ENCODE results near the gene NSMF. TPM values are rescaled to one million over a fixed set of nuclear protein-coding genes. Genes with fewer than 3 reads are reported as not detected.

The NSMF gene
- polyA plus RNA-seq, 4 donors, result 25.4 to 76.9 (median 45.6) TPM

DNA sequence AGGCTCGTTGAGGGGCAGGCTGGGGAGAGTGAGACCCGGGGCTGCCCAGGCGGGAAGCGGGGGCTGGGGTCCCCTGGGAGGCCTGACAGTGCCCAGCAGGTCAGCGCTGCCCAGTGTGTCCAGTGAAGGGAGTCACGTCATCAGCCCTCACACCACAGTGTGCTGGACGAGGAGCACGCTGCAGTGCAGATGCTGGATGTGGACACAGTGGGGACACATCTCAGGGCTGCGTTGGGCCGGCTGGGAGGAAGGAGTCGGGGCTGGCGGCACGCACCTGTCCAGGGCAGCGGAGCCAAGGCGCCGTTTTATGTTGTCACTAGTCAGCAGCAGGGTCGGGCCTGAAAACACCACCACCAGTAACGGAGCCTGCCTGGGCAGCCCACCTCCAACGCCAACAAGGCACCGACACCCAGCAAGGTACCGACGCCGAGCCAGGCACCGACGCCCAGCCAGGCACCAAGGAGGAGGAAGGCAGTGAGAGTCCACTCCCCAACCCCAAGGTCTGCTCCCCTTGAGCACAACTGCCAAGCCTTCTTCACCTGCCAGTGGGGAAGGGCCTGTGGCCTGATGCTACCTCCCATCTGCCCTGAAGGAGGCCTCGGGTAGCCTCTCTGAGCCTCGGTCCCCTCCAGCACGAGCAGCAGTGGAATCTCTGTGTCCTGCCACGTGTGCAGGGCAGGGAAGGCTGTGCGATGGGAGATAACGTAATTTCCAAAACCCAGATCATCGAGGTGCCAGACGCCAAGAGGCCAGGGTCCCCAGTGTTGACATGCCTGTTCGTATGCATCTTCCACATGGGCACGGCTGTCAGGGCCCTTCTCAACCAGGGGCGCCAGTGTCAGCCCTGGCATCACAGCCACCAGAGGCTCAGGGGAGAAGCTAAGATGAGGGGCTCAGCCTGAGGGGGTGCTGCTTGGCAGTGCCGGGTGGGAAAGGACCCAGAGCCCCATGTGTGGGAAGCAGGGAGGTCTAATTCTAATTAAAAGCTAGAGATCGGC, 21.9 kb upstream of the NSMF start:
- Histone ChIP-seq H3K27me3 (ENCODE audit: control insufficient read depth in 3 of 3, insufficient read depth in 3 of 3, low read length in 3 of 3) (no peaks in the 10 kb centered on the region), H3K36me3 (ENCODE audit: control insufficient read depth in 3 of 3, insufficient read depth in 2 of 3, low read depth in 1 of 3, low read length in 3 of 3) (no peaks in the 10 kb centered on the region), H3K4me3 (ENCODE audit: low read depth in 1 of 3, low read length in 3 of 3) (no peak overlapping the region), H3K9me3 (ENCODE audit: control insufficient read depth in 2 of 2, insufficient read depth in 1 of 2, low read depth in 1 of 2, low read length in 1 of 2) (peaks cover 0 to 5% of the 10 kb centered on the region in 2 donors), H3K27ac (ENCODE audit: low read depth in 1 of 3, low read length in 2 of 3) (no peak overlapping the region), H3K4me1 (ENCODE audit: control insufficient read depth in 3 of 3, insufficient read depth in 2 of 3, low read depth in 1 of 3, low read length in 2 of 3) (no peaks in the 10 kb centered on the region)
- FAIRE-seq (no peak), DNase-seq (no peak)
- 86 to 91% (median 88%) methylated on average over 38 of the region's 38 CpGs for WGBS, 3 donors

DNA sequence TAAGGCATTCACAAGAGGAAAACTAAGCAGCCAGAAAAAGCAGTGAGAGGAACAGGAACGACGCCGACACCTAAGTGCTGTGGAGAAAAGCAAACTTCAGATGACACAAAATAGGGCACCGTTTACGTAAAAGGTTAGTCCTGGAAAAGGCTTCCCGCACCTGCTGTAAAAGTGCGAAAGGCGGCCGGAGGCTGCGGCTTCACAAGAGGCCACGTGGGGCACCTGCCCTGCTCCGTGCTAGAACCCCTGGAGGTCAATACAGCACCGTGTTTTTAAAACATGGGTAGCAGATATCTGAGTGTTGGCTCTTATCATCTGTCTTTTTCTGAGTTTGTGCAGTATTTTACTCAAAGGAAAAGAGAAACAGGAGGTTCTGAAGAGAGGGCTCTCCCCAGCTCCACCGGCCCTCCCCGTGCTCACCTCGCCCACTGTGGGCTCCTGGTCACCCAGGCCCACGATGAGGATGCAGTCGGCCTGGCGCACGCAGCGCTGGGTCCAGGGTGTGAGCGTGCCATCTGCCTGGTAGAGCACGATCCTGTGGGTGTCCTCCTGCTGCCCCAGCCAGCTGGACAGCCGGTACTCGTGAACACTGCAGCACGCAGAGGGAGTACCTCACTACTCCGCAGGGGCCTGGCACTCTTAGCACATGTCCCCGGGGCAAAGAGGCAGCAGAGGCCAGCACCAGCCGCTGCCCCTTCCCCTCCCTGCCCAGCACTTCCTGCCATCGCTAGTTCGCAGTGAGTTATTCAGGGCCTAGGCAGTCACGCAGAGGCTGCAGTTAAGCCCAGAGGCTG, 21.0 kb upstream of the NSMF start:
- DNase-seq, result no peak
- FAIRE-seq, result no peak
- Histone ChIP-seq H3K27me3 (ENCODE audit: control insufficient read depth in 3 of 3, insufficient read depth in 3 of 3, low read length in 3 of 3) (no peaks in the 10 kb centered on the region), H3K9me3 (ENCODE audit: control insufficient read depth in 2 of 2, insufficient read depth in 1 of 2, low read depth in 1 of 2, low read length in 1 of 2) (peaks cover 0 to 11% of the 10 kb centered on the region in 2 donors), H3K36me3 (ENCODE audit: control insufficient read depth in 3 of 3, insufficient read depth in 2 of 3, low read depth in 1 of 3, low read length in 3 of 3) (no peaks in the 10 kb centered on the region), H3K27ac (ENCODE audit: low read depth in 1 of 3, low read length in 2 of 3) (no peak overlapping the region), H3K4me3 (ENCODE audit: low read depth in 1 of 3, low read length in 3 of 3) (no peak overlapping the region), H3K4me1 (ENCODE audit: control insufficient read depth in 3 of 3, insufficient read depth in 2 of 3, low read depth in 1 of 3, low read length in 2 of 3) (no peaks in the 10 kb centered on the region)
- 86 to 90% (median 90%) methylated on average over 31 to 32 of the region's 32 CpGs for WGBS, 3 donors

DNA sequence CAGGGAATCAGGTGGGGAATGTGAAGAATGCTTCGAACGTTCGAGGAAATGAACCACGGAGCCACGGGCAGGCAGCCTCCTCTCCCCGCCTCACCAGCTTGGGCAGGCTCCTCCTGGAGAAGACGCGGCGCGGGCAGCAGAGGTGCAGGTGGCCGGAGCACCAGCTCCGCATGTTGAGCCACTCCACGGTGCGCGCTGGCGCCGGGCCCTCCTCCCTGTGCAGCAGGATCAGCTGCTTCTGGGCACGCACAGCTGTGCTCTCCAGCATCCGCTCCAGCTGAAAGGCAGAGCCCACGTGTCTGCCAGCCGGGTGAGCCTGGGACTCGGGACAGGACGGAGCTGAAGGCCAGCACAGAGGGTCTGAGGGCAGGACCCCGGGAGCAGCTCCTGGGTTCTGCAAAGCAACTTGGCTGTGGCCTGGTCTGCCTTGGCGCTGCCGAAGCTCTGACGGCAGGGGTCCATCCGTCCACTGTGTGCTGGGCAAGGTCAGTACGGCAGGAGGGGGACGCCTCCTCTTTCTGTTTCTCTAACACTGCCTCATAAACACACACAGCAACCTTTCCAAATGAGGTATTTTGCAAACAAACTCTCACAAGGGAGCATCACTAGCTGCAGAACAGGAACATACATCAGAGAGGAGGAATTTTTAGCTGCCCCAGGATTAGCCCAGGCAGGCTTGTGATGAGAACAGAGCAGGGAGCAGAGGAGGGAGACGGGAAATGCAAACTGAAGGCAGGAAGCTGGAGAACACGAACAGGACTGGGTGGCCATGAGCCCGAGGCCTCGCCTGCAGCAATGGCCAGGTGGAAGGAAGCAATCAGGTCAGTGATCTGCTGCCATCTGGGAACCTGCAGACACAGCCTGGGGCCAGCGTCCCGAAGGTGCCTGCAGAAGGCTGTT, 20.1 kb upstream of the NSMF start:
- H3K27ac ChIP-seq (ENCODE audit: low read depth in 1 of 3, low read length in 2 of 3), result no peak overlapping the region
- peaks cover 0 to 15% of the 10 kb centered on the region in 2 donors for H3K9me3 ChIP-seq (ENCODE audit: control insufficient read depth in 2 of 2, insufficient read depth in 1 of 2, low read depth in 1 of 2, low read length in 1 of 2)
- no peaks in the 10 kb centered on the region for H3K27me3 ChIP-seq (ENCODE audit: control insufficient read depth in 3 of 3, insufficient read depth in 3 of 3, low read length in 3 of 3)
- FAIRE-seq (no peak), DNase-seq (no peak)
- H3K36me3 ChIP-seq (ENCODE audit: control insufficient read depth in 3 of 3, insufficient read depth in 2 of 3, low read depth in 1 of 3, low read length in 3 of 3), result no peaks in the 10 kb centered on the region
- 72 to 83% (median 82%) methylated on average over 31 to 36 of the region's 36 CpGs for WGBS, 3 donors
- no peaks in the 10 kb centered on the region for H3K4me1 ChIP-seq (ENCODE audit: control insufficient read depth in 3 of 3, insufficient read depth in 2 of 3, low read depth in 1 of 3, low read length in 2 of 3)
- H3K4me3 ChIP-seq (ENCODE audit: low read depth in 1 of 3, low read length in 3 of 3), result no peak overlapping the region

DNA sequence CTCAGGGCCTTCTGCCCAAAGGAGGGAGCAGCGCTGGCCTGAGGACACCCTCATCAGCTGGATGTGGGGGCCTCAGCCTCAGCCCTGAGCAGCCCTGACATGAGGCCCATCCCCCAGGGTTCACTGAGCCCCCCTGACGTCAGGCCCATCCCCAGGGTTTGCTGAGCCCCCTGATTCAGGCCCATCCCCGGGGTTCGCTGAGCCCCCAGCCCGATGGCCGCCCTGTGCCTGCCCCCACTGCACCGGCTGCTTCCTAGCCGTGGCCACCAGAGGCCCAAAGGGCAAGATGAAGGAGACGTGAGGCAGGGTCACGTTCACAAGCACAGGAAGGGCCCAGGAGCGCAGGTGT, 19.5 kb upstream of the NSMF start:
- H3K4me3 ChIP-seq (ENCODE audit: low read depth in 1 of 3, low read length in 3 of 3), result no peak overlapping the region
- FAIRE-seq (no peak), DNase-seq (no peak)
- H3K27me3 ChIP-seq (ENCODE audit: control insufficient read depth in 3 of 3, insufficient read depth in 3 of 3, low read length in 3 of 3), result no peaks in the 10 kb centered on the region
- 80 to 91% (median 82%) methylated on average over 10 to 11 of the region's 11 CpGs for WGBS, 3 donors
- no peaks in the 10 kb centered on the region for H3K36me3 ChIP-seq (ENCODE audit: control insufficient read depth in 3 of 3, insufficient read depth in 2 of 3, low read depth in 1 of 3, low read length in 3 of 3)
- no peak overlapping the region for H3K27ac ChIP-seq (ENCODE audit: low read depth in 1 of 3, low read length in 2 of 3)
- H3K4me1 ChIP-seq (ENCODE audit: control insufficient read depth in 3 of 3, insufficient read depth in 2 of 3, low read depth in 1 of 3, low read length in 2 of 3), result no peaks in the 10 kb centered on the region
- H3K9me3 ChIP-seq (ENCODE audit: control insufficient read depth in 2 of 2, insufficient read depth in 1 of 2, low read depth in 1 of 2, low read length in 1 of 2), result peaks cover 0 to 19% of the 10 kb centered on the region in 2 donors

DNA sequence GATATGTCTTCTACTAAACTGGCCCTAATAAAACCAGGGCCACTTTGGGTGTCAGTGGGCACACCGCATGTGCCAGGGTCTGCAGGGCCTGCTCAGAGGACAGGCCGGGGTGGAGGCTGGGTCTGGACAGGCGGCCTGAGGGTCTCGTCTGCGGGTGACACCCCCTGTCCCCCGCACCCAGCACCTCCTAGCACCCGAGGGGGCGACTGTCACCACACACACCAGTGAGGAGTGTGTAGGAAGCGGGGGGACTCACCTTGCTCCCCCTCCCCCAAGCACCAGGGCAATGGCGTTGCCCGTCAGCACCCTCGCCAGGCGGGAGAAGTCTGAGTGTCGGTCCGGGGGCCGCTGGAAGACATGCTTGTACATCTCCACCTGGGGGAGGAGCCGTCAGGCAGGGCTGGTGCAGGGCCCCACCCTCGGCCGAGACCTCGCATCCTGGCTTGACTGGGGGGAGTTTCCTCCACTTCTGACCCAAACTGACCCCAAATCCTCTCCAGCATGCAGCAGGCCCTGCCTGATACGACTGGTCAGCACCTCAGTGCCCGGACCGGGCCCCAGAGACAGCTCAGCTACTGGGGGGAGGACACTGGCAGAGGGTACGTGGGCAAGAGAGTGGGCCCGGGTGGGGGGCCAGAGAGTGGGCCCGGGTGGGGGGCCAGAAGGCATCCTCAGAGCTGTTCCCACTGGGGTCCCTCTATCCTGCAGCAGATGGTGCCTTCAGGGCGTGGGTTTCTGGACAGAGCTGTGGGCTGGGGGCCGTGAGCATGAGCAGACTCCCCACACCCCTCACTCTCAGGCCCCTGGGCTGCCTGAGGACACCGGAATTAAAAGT, 18.9 kb upstream of the NSMF start:
- 83 to 89% (median 87%) methylated on average over 28 to 29 of the region's 29 CpGs for WGBS, 3 donors
- no peaks in the 10 kb centered on the region for H3K4me1 ChIP-seq (ENCODE audit: control insufficient read depth in 3 of 3, insufficient read depth in 2 of 3, low read depth in 1 of 3, low read length in 2 of 3)
- H3K27me3 ChIP-seq (ENCODE audit: control insufficient read depth in 3 of 3, insufficient read depth in 3 of 3, low read length in 3 of 3), result no peaks in the 10 kb centered on the region
- H3K9me3 ChIP-seq (ENCODE audit: control insufficient read depth in 2 of 2, insufficient read depth in 1 of 2, low read depth in 1 of 2, low read length in 1 of 2), result peaks cover 0 to 21% of the 10 kb centered on the region in 2 donors
- FAIRE-seq, result no peak
- DNase-seq, result no peak
- H3K27ac ChIP-seq (ENCODE audit: low read depth in 1 of 3, low read length in 2 of 3), result no peak overlapping the region
- H3K4me3 ChIP-seq (ENCODE audit: low read depth in 1 of 3, low read length in 3 of 3), result no peak overlapping the region
- no peaks in the 10 kb centered on the region for H3K36me3 ChIP-seq (ENCODE audit: control insufficient read depth in 3 of 3, insufficient read depth in 2 of 3, low read depth in 1 of 3, low read length in 3 of 3)

DNA sequence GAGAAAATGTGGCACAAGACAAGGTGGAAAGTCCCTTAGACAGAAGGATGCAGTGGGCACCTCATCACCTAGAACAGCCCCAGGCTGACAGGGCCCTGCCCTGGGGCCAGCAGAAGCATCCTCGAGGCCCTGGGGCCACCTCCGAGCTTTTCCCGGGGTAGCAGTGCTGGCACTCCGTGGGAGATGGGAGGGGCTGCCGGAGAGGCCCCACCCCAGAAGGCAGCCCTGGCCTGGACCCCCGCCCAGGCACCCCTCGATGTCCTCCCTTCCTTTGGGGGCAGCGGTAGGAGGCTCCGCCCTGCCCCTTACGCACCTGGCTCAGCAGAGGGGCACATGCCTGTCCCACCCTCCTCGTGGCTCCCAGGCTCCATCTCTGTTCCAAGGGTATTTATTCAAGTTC, 17.7 kb upstream of the NSMF start:
- DNase-seq, result no peak
- Histone ChIP-seq H3K9me3 (ENCODE audit: control insufficient read depth in 2 of 2, insufficient read depth in 1 of 2, low read depth in 1 of 2, low read length in 1 of 2) (peaks cover 0 to 24% of the 10 kb centered on the region in 2 donors), H3K36me3 (ENCODE audit: control insufficient read depth in 3 of 3, insufficient read depth in 2 of 3, low read depth in 1 of 3, low read length in 3 of 3) (no peaks in the 10 kb centered on the region), H3K4me1 (ENCODE audit: control insufficient read depth in 3 of 3, insufficient read depth in 2 of 3, low read depth in 1 of 3, low read length in 2 of 3) (no peaks in the 10 kb centered on the region), H3K27me3 (ENCODE audit: control insufficient read depth in 3 of 3, insufficient read depth in 3 of 3, low read length in 3 of 3) (no peaks in the 10 kb centered on the region), H3K4me3 (ENCODE audit: low read depth in 1 of 3, low read length in 3 of 3) (no peak overlapping the region), H3K27ac (ENCODE audit: low read depth in 1 of 3, low read length in 2 of 3) (no peak overlapping the region)
- no peak for FAIRE-seq
- 82 to 91% (median 84%) methylated on average over 11 of the region's 11 CpGs for WGBS, 3 donors

DNA sequence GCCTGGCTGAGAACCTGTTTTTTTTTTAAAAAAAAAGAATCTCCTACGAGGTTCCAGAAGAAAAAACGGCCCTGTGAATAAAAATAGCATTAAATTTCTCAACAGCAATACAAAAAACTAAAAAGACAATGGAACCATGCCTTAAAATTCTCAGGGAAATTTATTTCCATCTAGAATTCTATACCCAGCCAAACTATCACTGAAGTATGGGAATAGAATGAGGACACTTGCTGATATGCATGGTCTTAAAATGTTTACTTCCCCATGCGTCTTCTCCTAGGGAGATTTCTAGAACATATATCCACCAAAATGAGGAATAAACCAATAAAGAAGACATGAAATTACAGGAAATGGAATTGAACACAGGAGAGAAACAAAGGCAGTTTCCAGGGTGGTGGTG, 16.5 kb upstream of the NSMF start:
- 82 to 90% (median 84%) methylated on average over 3 of the region's 3 CpGs for WGBS, 3 donors
- Histone ChIP-seq H3K36me3 (ENCODE audit: control insufficient read depth in 3 of 3, insufficient read depth in 2 of 3, low read depth in 1 of 3, low read length in 3 of 3) (no peaks in the 10 kb centered on the region), H3K9me3 (ENCODE audit: control insufficient read depth in 2 of 2, insufficient read depth in 1 of 2, low read depth in 1 of 2, low read length in 1 of 2) (peaks cover 0 to 24% of the 10 kb centered on the region in 2 donors), H3K4me1 (ENCODE audit: control insufficient read depth in 3 of 3, insufficient read depth in 2 of 3, low read depth in 1 of 3, low read length in 2 of 3) (no peaks in the 10 kb centered on the region), H3K27me3 (ENCODE audit: control insufficient read depth in 3 of 3, insufficient read depth in 3 of 3, low read length in 3 of 3) (no peaks in the 10 kb centered on the region), H3K4me3 (ENCODE audit: low read depth in 1 of 3, low read length in 3 of 3) (no peak overlapping the region), H3K27ac (ENCODE audit: low read depth in 1 of 3, low read length in 2 of 3) (no peak overlapping the region)
- no peak for FAIRE-seq
- no peak for DNase-seq

Measured in small intestine (tissue), 7 donors.